SK-N-SH (cell line): ENCODE measurements around the gene TBXA2R.

Source experiments
- EZH2phosphoT487 ChIP-seq: fragments of 200-600 bp; sonication (generic); IDR thresholded peaks from 2 replicates; pipeline ENCODE4 v1.6.1; 2017; ENCODE audit warnings: low read depth, mixed run types, mild to moderate bottlenecking, antibody characterized with exemption, moderate library complexity, borderline replicate concordance
- FOXM1 ChIP-seq: IDR thresholded peaks from 2 replicates; pipeline ENCODE4 v1.4.0; 2012; ENCODE audit warnings: low read depth, mild to moderate bottlenecking
- JUND ChIP-seq: IDR thresholded peaks from 2 replicates; pipeline ENCODE4 v1.4.0; 2012
- POLR2AphosphoS5 ChIP-seq: IDR thresholded peaks from 2 replicates; pipeline ENCODE4 v1.6.1; 2012; ENCODE audit warnings: low read depth, low read length
- SIN3A ChIP-seq: IDR thresholded peaks from 2 replicates; pipeline ENCODE4 v1.6.1; 2012; ENCODE audit warnings: low read depth, mild to moderate bottlenecking, low read length, moderate library complexity, borderline replicate concordance
- TAF1 ChIP-seq: IDR thresholded peaks from 2 replicates; pipeline ENCODE4 v1.6.1; 2012; ENCODE audit warnings: low read depth, mild to moderate bottlenecking, low read length, moderate library complexity, borderline replicate concordance
- TEAD4 ChIP-seq: IDR thresholded peaks from 2 replicates; pipeline ENCODE4 v1.4.0; 2012; ENCODE audit warnings: mild to moderate bottlenecking, borderline replicate concordance; ENCODE audit not compliant: insufficient read depth
- TF ChIP-seq, protein P1 (sequence below): fragments of 200-600 bp; sonication (generic); IDR thresholded peaks from 2 replicates; pipeline ENCODE4 v1.6.1; 2017; ENCODE audit warnings: antibody characterized with exemption, mild to moderate bottlenecking, moderate library complexity
- TF ChIP-seq, protein P2 (sequence below): IDR thresholded peaks from 2 replicates; pipeline ENCODE4 v1.4.0; 2012; ENCODE audit warnings: low read depth, borderline replicate concordance
- TF ChIP-seq, protein P3 (sequence below): IDR thresholded peaks from 2 replicates; pipeline ENCODE4 v1.6.1; 2012; ENCODE audit warnings: mild to moderate bottlenecking, low read depth, low read length, moderate library complexity

DNA sequence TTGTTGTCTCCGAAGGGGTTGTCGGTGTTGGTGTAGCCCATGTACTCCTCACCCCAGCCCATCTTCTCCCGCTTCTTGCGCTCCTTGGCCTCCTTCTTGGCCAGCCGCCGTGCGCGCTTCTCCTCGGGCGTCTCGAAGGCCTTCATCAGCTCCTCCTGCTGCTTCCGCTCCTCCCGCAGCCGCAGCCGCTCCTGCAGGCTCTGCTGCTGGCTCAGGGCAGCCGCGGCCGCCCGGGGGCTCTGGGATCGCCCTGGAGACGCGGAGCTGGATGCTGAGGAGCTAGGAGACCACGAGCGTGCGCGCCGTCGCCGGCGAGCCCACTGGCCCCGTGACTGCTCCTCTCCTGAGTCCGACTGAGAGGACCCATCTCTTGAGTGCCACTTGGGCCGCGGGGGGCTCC is 17.0 kb upstream of the TBXA2R start:
- TF ChIP-seq, protein P1, sequence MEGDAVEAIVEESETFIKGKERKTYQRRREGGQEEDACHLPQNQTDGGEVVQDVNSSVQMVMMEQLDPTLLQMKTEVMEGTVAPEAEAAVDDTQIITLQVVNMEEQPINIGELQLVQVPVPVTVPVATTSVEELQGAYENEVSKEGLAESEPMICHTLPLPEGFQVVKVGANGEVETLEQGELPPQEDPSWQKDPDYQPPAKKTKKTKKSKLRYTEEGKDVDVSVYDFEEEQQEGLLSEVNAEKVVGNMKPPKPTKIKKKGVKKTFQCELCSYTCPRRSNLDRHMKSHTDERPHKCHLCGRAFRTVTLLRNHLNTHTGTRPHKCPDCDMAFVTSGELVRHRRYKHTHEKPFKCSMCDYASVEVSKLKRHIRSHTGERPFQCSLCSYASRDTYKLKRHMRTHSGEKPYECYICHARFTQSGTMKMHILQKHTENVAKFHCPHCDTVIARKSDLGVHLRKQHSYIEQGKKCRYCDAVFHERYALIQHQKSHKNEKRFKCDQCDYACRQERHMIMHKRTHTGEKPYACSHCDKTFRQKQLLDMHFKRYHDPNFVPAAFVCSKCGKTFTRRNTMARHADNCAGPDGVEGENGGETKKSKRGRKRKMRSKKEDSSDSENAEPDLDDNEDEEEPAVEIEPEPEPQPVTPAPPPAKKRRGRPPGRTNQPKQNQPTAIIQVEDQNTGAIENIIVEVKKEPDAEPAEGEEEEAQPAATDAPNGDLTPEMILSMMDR = no peak
- no peak for TF ChIP-seq TEAD4
- no peak for TF ChIP-seq POLR2AphosphoS5
- TF ChIP-seq TAF1 = no peak
- no peak for TF ChIP-seq FOXM1
- no peak for TF ChIP-seq EZH2phosphoT487
- TF ChIP-seq, protein P2, sequence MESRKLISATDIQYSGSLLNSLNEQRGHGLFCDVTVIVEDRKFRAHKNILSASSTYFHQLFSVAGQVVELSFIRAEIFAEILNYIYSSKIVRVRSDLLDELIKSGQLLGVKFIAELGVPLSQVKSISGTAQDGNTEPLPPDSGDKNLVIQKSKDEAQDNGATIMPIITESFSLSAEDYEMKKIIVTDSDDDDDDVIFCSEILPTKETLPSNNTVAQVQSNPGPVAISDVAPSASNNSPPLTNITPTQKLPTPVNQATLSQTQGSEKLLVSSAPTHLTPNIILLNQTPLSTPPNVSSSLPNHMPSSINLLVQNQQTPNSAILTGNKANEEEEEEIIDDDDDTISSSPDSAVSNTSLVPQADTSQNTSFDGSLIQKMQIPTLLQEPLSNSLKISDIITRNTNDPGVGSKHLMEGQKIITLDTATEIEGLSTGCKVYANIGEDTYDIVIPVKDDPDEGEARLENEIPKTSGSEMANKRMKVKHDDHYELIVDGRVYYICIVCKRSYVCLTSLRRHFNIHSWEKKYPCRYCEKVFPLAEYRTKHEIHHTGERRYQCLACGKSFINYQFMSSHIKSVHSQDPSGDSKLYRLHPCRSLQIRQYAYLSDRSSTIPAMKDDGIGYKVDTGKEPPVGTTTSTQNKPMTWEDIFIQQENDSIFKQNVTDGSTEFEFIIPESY = no peak
- no peak for TF ChIP-seq JUND
- TF ChIP-seq, protein P3, sequence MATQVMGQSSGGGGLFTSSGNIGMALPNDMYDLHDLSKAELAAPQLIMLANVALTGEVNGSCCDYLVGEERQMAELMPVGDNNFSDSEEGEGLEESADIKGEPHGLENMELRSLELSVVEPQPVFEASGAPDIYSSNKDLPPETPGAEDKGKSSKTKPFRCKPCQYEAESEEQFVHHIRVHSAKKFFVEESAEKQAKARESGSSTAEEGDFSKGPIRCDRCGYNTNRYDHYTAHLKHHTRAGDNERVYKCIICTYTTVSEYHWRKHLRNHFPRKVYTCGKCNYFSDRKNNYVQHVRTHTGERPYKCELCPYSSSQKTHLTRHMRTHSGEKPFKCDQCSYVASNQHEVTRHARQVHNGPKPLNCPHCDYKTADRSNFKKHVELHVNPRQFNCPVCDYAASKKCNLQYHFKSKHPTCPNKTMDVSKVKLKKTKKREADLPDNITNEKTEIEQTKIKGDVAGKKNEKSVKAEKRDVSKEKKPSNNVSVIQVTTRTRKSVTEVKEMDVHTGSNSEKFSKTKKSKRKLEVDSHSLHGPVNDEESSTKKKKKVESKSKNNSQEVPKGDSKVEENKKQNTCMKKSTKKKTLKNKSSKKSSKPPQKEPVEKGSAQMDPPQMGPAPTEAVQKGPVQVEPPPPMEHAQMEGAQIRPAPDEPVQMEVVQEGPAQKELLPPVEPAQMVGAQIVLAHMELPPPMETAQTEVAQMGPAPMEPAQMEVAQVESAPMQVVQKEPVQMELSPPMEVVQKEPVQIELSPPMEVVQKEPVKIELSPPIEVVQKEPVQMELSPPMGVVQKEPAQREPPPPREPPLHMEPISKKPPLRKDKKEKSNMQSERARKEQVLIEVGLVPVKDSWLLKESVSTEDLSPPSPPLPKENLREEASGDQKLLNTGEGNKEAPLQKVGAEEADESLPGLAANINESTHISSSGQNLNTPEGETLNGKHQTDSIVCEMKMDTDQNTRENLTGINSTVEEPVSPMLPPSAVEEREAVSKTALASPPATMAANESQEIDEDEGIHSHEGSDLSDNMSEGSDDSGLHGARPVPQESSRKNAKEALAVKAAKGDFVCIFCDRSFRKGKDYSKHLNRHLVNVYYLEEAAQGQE = no peak
- TF ChIP-seq SIN3A = no peak
